Measurements from ENCODE around the gene KRT77.
A peak's percentile ranks its signal among the peaks of the same experiment; 100 is the strongest.

The KRT77 gene

DNA sequence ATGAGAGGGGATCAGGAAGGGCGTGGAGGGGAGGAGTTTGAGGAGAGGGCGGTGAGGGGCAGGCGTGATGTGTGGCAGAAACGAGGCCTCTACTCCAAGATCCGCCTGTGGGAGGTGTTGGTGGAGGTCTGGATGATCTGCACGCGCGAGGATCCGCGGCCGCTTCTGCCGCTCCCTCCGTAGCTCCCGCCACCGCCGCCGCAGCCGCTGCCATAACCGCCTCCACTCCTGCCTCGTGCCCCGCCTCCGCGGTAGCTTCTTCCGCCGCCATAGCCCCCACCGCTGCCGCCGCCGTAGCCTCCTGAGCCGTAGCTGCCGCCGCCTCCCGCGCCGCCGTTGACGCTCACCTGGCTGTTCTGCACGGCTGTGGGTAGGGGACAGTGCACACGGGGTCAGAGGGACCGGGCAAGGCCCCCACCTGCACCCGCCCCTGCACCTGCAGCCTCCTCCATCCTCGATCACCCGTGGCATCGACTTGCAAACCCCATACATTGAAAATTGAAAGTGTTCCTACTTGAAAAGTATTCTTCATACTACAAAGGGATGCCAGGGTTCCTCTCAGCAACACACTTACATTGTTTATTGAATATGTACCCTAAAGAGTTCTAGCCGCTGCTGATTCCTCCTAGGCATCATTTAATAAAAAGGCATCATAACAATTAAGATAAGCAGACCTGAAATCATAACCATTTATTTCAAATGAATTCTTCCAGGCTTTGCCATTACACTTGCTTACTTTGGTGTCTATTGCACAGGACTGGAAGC is 12.1 kb downstream of the KRT77 start:
- peak; percentile 49 for DNase-seq

DNA sequence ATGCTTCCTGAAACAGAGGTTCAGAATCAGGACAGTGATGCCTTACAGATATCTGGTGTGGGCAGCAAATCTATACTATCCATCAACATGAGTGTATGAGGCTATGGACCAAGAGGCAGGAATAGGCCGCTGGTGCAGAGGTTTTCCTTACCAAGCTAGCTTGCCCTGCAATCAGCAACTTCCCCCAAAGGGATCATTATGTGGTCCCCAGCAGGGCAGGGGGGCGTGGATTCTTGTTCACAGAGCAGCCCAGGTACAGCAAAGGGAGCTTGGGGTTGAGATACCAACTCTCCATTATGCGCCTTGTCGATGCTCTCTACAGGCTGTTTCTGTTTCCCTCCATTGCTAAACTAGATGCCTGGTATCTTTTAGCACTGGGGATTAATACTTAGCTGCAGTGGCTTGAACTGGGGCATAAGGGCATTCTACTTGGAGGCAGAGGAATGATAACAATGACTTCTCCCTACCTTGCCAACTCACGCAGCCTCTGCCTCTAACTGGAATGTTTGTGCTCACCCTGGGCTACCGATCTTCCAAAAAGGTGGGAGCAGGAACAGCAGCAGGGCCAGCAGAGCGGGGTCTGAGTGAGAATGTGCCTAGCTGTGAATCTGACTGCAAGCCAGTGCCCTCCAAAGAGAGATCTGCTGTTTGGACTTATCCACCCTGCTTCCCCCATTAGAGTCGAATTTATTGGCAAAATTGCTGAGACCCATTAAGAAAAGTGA is 12.8 kb downstream of the KRT77 start:
- DNase-seq: no peak

DNA sequence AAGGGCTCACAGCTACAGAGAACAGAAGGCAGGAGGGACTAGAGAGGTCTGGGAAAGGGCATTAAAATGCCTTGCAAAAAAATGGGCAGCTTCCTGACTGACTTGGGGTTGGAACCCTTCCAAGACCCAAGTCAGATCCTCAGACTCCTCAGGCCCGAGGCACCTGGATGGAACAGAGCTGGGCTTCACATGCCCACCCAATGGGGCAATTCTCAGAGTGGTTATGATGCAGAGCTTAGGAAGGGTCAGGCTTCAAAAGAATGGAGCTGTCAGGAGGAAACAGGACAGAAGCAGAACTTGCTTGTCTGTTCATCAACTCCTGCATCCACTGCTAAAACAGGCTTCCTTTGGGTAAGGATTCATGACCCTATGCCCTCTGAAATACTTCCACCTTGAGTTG is 13.4 kb downstream of the KRT77 start:
- no peak for DNase-seq

DNA sequence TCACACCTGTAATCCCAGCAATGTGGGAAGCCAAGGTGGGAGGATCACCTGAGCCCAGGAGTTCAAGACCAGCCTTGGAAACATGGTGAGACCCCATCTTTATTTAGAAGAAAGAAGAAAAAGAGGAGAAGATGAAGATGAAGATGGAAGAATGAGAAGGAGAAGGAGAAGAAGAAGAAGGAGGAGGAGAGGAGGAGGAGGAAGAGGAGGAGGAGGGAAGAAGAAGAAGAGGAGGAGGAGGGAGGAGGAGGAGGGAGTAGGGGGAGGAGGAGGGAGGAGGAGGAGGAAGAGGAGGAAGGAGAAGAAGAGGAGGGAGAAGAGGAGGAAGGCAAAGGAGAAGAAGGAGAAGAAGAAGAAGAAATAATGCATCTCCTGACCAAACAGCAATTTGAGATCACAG is 14.1 kb downstream of the KRT77 start:
- no peak for DNase-seq

DNA sequence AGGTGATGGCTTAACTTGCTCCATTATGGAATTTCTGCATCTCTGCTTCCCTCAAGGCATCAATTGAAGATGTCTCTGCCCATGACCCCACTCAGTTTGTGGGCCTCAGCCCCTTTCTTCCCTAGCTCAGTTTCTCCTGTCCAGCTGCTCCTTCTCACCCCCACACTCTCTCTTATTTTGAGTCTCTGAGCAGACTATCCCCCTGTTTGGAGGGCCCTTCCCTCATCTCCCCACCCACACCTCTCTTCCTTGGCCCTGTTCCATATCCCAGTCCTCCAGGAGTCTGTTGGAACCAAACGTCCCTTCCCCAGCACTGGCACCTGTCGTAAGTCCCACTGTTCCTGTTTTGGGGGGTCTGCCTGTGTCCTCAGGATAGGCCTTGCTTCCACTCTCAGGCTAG is 14.8 kb downstream of the KRT77 start:
- DNase-seq: no peak

DNA sequence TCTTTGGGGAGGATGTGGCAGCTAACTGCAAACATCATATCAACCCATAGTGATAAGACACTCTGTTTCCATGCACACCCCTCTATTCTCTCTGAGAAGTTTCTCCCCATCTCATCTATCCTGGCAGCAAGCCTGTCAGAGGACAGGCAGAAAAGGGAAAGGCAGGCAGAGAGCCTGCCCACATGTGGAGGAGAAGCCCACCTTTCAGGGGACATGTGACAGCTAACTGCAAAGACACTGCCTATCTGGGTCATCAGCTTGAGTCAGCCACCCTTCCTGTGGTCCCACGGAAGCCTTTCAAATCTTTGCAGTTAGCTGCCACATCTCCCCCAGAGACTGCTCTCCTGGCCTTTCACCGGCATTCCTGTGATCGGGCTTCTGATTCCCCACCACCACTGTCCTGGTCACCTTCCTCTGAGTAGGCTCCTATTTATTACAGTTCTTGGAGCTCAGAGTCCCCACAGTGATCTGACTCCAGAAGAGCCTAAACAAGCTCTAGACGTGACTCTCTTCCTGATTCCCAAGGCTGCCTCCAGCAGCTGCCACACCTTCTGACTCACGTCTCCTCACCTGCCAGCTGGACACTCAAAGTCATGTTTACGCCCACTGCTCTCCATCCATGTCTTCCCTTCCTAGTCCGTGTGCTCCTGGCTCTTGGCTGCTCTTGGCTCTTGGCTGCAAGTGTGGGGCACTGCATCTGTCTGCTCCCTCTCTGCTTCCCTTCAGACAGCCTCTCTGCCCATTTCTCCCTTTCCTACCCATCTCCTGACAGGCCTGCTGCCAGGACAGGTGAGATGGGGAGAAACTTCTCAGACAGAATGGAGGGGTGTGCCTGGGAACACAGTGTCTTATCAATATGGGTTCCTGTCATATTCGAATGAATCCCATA is 15.6 kb downstream of the KRT77 start:
- no peak for DNase-seq

DNA sequence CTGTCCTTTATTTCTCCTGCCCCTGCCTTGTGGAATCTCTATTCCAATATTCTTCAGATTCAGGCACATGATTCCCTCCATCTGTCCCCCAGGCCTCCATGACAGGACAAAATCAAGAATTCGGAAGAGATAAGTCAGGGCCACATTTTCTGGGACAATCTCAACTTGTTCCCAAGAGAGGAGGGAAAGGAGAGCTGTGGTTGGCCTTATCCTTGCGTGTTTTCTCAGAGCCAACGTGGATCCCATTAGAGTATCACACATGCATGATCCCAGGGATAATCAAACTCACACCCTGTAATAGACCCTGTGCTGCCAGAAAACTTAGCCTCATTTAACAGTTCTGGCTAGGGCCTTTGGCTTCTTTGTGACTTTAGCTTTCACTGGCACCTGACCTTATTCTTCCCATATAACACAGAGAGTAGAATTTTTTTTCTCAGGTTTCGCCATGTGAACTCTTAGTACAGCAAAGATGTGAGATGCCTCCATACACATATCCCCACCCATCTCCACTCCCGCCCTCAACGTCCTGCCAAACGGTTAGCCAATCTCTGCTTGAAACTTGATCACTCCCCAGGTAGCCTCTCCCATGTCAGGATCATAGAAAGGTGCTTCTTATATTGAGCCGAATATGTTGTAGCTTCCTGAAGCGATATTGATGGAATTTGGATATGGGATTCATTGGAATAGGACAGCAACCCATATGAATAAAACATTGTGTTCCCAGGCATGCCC is 16.4 kb downstream of the KRT77 start:
- DNase-seq: no peak

DNA sequence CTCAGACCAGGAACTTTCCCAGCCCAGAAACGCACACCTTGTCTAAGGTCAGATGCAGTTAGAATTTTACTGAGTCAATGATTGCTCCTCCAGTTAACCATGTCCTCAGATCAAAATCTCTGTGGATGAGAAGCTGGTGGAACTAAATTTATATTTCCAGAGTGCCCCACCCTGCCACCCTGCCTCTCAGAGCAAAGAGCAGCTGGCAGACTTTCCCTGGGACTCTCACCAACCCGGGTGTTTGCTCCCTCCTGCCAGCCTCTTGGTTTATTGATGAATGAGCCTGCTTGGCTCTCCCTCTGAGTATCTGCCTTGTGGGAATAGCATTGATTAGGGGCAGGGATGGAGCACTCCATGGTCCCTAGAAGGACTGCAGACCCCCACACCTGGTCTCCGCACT is 17.3 kb downstream of the KRT77 start:
- DNase-seq: no peak

DNA sequence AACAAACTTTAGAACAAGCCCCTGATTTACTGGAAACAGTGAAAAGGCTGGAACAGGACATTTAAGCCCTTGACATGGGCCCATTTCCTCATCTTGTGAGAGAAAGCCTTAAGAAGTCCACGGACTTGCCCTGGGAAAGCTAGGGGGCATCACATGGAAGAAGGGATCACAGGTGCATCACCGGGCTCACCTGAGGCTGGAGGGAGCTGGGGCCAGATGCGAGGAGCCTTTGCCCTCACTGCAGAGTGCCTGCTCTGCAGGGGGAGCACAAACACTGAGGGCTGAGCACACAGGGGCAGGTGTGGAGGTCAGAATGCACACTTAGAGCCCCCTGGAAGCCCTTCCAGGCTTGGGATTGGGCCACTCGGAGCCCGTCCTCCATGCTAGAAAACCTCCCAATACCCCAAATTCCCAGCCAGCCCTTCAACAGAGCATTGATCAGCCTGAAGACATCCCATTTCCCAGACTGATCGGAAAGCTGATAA is 17.9 kb downstream of the KRT77 start:
- DNase-seq: no peak

DNA sequence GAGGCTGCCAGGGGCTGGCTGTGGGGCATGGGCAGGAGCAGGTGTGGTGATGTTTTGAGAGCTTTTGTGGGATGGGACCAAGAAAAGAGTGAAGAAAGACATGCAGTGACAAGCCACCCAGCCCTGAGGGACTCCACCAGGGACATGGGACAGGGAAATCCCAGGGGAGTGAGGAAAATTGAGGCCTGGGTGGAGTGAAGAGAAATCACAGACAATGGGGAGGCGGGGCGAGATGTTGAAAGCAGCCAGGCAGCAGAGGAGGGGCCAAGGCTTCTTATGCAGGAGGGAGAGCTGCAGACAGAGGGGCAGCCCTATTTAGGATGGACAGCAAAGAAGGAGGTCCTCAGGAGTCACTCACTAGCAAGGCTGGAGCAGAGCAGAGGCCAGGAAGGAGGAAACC is 18.9 kb downstream of the KRT77 start:
- no peak for DNase-seq

DNA sequence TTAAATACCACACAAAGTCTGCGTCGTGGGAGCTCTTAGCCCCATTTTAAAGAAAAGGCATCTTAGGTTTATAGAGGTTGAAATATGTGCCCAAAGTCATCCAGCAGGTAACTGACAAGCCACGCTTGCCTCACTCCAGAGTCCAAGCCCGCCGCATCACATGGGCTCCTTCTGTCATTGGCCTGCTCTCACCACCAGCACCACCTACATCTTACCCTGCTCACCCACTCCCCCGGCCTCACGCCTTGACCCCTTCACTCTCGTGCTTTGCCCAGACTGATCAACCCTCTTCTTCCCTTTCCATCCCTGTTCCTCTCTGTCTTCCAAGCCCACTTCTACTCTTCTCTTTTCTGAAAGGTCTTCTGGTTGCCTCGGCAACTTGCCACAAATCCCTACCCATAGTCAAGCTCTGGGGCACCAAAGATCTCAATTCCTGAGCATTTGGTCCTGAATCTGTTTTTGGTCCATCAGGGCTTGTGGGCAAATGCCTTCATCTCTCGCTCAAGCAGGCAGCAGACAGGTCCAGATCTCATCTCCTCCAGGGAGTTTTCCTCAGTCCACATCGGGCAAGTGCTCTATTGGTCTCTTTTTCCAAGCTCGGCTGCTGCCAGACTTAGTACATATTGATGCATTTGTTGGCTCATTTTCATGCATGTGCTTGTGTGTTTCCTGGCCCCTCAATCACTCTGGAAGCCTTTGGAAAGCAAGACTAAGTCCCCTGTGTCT is 19.6 kb downstream of the KRT77 start:
- DNase-seq: no peak

DNA sequence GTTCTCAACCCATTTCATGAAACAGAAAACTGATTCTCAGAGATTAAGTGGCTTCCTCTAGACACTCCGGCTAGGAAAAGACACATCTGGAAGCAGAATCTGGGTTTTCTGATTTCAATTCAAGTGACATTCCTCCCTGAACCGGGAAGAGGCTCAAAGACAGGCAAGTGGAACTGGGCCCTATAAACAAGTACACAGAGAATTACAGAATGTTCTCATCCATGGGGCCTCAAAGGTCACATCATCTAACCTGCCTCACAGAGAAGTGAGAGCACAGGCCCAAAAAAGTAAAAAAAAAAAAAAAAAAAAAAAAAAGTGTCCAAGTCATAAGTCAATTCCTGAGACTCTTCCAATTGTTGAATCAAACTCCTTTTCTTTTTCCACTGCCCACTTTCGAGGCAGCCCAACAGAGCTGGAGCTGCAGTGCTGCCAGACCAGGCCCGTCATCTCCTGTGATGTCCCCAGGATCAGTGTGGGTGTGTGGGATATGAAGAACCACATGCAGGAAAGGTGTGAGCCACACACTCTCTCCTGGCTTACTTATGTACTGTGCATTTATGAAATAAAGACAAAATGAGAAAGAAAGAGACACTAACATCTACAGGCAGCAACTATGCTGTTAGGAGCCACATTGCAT is 20.3 kb downstream of the KRT77 start:
- no peak for DNase-seq

DNA sequence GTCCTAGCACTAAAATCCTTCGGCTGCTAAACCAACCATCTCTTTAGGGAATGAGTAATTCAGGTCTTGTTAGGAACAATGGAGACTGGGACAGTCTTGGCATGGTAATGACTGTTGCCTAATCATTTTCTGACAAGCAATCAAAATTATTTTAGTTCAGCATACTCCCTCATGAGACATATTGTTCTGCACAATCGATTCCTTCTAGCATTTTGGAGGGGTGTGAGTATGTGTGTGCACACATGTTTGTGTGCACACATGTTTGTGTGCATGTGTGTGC is 21.0 kb downstream of the KRT77 start:
- DNase-seq: no peak

DNA sequence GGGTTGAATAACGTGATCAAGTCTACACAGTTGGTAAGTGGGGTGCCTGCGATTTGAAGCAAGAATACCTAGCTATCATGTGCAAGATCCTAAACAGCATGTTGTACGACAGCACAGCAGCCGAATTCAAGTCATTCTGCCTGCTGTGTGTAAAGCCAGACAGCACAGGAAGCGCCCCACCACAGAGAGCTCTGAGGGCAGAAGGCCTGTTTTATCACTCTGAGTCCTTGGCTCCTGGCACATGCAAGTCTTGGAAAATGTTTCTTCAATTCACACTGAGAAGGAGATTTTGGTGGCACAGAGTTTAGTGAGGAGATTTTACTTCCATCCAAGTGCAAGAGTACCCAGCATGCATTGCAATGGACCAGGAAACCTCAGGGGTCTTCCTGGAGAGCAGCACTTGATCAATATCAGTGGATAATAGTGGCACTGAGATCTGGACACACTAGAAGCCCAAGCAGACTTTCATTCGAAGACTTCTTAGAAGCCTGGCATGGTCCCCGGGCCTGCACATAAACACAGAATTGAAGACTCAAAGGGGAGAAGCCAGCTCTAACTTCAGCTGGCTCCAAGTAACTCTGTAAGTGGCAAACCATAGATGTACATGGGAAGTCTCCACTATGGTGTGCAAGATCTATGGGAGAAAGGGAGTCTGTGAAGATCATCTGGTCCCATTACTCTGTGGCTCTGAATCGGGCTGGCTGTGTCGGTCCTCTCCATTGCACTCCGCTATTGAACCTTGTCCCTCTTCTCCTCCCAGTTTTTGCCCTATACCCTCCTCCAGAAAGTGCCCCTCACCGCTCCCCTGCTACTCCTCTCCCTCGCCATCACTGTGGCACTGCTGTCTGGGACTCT is 21.6 kb downstream of the KRT77 start:
- DNase-seq: no peak

DNA sequence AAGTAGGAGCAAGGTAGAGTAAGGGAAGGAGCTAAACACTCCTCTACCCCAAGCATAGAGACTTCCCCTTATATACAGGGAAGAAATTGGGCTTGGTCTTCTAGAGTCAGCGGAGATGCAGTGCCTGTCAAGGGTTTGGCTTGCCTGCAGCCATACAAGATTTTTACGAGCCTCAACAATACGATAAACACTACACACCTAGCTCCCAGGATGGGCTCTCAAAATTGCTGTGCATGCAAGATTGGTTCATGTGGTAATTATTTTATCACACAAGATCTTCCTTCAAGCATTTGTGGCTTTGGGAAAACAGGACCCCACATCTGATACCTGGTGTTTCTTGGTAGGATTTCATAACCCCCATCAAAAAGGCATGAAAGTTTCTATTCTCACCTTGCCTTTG is 23.0 kb downstream of the KRT77 start, which contains the start of gene KRT1:
KRT1 (minus strand) TSS at position 45 of the 400 bp plus-strand sequence. CDS start 59 bp downstream, outside the sequence.
- no peak for DNase-seq

DNA sequence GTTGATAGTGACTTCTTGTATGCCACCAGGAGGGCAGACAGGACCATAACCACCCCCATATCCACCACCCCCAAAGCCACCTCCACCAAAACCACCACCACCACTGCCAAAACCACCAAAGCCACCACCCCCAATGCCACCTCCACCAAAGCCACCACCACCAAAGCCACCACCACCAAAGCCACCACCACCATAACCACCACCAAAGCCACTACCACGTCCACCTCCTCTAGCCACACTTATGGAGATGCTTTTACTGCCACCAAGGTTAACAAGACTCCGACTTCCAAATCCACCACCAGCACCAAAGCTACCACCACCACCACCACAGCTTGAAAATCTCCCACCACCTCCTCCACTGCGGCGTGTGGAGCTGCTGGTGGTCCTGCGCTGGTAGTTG is 23.4 kb downstream of the KRT77 start:
- no peak for DNase-seq

DNA sequence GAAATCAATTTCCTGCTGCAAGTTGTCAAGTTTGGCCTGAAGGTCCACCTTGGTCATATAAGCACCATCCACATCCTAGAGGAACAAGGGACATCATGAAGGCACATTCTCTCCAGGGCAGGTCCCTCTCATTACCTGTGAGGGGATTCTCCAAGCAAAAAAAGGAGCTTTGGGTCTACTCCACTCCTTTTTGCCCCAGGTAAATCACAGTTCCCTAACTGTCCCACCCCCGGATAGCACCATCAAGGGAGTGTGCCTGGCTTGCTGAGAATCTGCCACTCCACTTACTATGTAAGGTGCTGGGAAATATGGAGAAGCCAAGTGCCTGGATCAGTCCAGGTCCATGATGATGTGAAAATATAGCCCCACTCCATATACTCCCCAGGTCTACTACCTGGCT is 25.7 kb downstream of the KRT77 start:
- no peak for DNase-seq

DNA sequence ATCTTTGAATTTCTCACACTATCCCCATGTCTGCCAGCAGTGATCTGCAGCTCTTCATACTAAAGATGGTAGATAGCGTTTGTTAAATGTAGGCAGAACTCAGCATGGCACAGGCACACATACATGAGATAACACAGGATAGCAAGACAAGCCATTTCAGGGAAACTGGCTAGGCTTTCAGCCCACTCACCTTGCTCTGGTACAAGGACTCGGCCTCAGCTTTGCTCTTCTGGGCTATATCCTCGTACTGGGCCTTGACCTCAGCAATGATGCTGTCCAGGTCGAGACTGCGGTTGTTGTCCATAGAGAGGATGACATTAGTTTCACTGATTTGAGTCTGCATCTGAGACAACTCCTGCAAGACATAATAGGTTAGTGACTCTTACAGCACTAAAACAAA is 26.2 kb downstream of the KRT77 start:
- no peak for DNase-seq

DNA sequence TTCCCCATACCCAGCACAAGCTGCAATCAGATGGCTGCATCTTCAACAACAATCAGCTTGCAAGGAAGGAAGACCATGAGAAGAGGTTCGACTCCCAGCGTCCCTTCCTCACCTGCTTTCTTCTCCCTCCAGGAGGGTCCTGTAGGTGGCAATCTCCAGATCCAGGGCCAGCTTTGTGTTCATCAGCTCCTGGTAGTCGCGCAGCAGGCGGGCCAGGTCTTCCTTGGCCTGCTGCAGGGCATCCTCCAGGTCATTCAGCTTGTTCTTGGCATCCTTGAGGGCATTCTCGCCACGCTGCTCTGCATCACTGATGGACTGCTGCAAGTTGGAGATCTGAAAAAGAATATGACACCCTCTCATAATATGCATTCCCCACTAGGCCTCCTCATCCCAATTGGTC is 27.2 kb downstream of the KRT77 start:
- no peak for DNase-seq

DNA sequence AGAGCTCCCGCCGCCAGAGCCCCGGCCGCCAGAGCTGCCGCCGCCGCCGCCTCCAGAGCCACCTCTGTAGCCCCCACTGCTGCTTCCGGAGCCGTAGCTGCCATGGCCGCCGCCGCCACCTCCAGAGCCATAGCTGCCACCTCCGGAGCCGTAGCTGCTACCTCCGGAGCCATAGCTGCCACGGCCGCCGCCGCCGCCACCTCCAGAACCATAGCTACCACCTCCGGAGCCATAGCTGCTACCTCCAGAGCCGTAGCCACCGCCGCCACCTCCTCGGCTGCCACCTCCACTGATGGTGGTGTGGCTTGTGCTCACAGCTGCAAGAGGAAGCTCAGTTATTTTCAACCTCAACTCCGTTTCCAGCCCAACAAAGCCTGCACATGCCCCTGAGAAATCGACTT is 28.0 kb downstream of the KRT77 start:
- DNase-seq: no peak

DNA sequence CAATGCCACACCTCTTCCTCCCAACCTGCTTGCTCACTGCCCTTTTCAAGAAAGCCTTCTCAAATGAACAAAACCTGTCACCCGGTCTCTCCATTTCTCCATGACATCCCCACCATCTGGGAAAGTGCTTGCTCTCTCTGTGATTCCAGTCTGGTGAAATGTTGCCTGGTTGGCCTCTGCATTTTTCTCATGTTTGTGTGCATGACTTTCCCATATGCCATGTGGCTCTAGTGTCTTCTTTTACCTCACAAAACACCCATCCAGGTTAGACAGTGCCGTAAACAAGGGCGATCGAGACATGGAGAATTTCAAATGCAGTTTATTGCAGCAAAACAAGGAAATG is 28.9 kb downstream of the KRT77 start:
- DNase-seq: no peak

Measured in activated CD4-positive, CD25-positive, alpha-beta regulatory T cell treated with anti-CD3 and anti-CD28 coated beads, Interleukin-2, amount 50 U/mL, for 72 hours (primary cell).